KMS-11 (cell line): Measurements from ENCODE around the gene PIEZO2.
"Not testable (repeated sequence)": the region's sequence is repeated elsewhere in the genome, so short reads cannot be mapped to it uniquely, and the experiment has no call there.

ENCODE experiments used
- H2AFZ ChIP-seq: fragments of 200-600 bp; sonication (generic); 2 replicates; pipeline ENCODE4 v1.6.1; 2016; ENCODE audit warnings: antibody characterized with exemption, mixed run types, low read depth
- H3K27ac ChIP-seq: fragments of 200-600 bp; sonication (generic); 2 replicates; pipeline ENCODE4 v1.6.1; 2016; ENCODE audit warnings: mild to moderate bottlenecking, mixed run types
- H3K27me3 ChIP-seq: fragments of 200-600 bp; sonication (generic); 2 replicates; pipeline ENCODE4 v1.6.1; 2017; ENCODE audit warnings: mild to moderate bottlenecking, low read depth, mixed run types, moderate library complexity; ENCODE audit not compliant: insufficient read depth
- H3K36me3 ChIP-seq: fragments of 200-600 bp; sonication (generic); 2 replicates; pipeline ENCODE4 v1.6.1; 2017; ENCODE audit warnings: mild to moderate bottlenecking, mixed run types; ENCODE audit not compliant: insufficient read depth
- H3K4me1 ChIP-seq: fragments of 200-600 bp; sonication (generic); 2 replicates; pipeline ENCODE4 v1.6.1; 2016; ENCODE audit warnings: mild to moderate bottlenecking, low read depth, mixed run types; ENCODE audit not compliant: poor library complexity, severe bottlenecking
- H3K4me2 ChIP-seq: fragments of 200-600 bp; sonication (generic); 2 replicates; pipeline ENCODE4 v1.7.0; 2016; ENCODE audit warnings: mild to moderate bottlenecking, mixed run types
- H3K4me3 ChIP-seq: fragments of 200-600 bp; sonication (generic); IDR thresholded peaks from 2 replicates; pipeline ENCODE4 v1.6.1; 2017; ENCODE audit warnings: low read depth, low read length, mixed read lengths; ENCODE audit not compliant: insufficient read depth
- H3K79me2 ChIP-seq: fragments of 200-600 bp; sonication (generic); 2 replicates; pipeline ENCODE4 v1.6.1; 2016; ENCODE audit warnings: low read depth, mixed run types; ENCODE audit not compliant: insufficient read depth
- H3K9ac ChIP-seq: fragments of 200-600 bp; sonication (generic); 2 replicates; pipeline ENCODE4 v1.6.1; 2016; ENCODE audit warnings: mild to moderate bottlenecking, mixed run types
- H4K20me1 ChIP-seq: fragments of 200-600 bp; sonication (generic); 2 replicates; pipeline ENCODE4 v1.6.1; 2016; ENCODE audit warnings: mild to moderate bottlenecking, mixed run types; ENCODE audit not compliant: insufficient read depth
- CTCF ChIP-seq: fragments of 200-600 bp; sonication (generic); conservative IDR thresholded peaks from 2 replicates; pipeline ENCODE4 v1.6.1; 2017; ENCODE audit warnings: low read depth, mild to moderate bottlenecking, antibody characterized with exemption, low read length, moderate library complexity, mixed read lengths

The PIEZO2 gene

GRCh38 chr18:10926621-10927161 is 222.7 kb downstream of the PIEZO2 start:
- Histone ChIP-seq H3K27ac (no peak overlapping the region), H3K4me1 (peaks cover 50% of the 10 kb centered on the region), H3K27me3 (no peaks in the 10 kb centered on the region), H3K9ac (no peak overlapping the region), H2AFZ (no peak overlapping the region), H3K4me2 (no peak overlapping the region; the same call in 1 of the 2 replicates), H3K79me2 (no peaks in the 10 kb centered on the region), H4K20me1 (no peaks in the 10 kb centered on the region), H3K36me3 (no peaks in the 10 kb centered on the region), H3K4me3 (no peak overlapping the region)
- no peak for TF ChIP-seq CTCF

GRCh38 chr18:10924290-10924689 is 225.1 kb downstream of the PIEZO2 start:
- TF ChIP-seq CTCF, result no peak
- Histone ChIP-seq H3K4me1 (peaks cover 35% of the 10 kb centered on the region), H3K79me2 (no peaks in the 10 kb centered on the region), H2AFZ (no peak overlapping the region), H3K4me3 (no peak overlapping the region), H3K9ac (no peak overlapping the region), H3K27ac (no peak overlapping the region), H4K20me1 (no peaks in the 10 kb centered on the region), H3K4me2 (no peak overlapping the region), H3K36me3 (no peaks in the 10 kb centered on the region), H3K27me3 (no peaks in the 10 kb centered on the region)

GRCh38 chr18:10923551-10924070 is 225.8 kb downstream of the PIEZO2 start:
- Histone ChIP-seq H3K9ac (no peak overlapping the region), H3K27ac (no peak overlapping the region), H3K4me3 (no peak overlapping the region), H2AFZ (no peak overlapping the region), H3K27me3 (no peaks in the 10 kb centered on the region), H4K20me1 (no peaks in the 10 kb centered on the region), H3K4me2 (no peak overlapping the region), H3K36me3 (no peaks in the 10 kb centered on the region), H3K79me2 (no peaks in the 10 kb centered on the region), H3K4me1 (peaks cover 28% of the 10 kb centered on the region)
- TF ChIP-seq CTCF, result no peak

GRCh38 chr18:10923141-10923540 is 226.2 kb downstream of the PIEZO2 start:
- no peak overlapping the region for H3K4me2 ChIP-seq
- no peaks in the 10 kb centered on the region for H3K79me2 ChIP-seq
- H3K4me3 ChIP-seq, result no peak overlapping the region
- peaks cover 23% of the 10 kb centered on the region for H3K4me1 ChIP-seq
- H3K27ac ChIP-seq, result no peak overlapping the region
- no peak for TF ChIP-seq CTCF
- H3K27me3 ChIP-seq, result no peaks in the 10 kb centered on the region
- H3K9ac ChIP-seq, result no peak overlapping the region
- no peaks in the 10 kb centered on the region for H4K20me1 ChIP-seq
- no peak overlapping the region for H2AFZ ChIP-seq
- no peaks in the 10 kb centered on the region for H3K36me3 ChIP-seq

DNA sequence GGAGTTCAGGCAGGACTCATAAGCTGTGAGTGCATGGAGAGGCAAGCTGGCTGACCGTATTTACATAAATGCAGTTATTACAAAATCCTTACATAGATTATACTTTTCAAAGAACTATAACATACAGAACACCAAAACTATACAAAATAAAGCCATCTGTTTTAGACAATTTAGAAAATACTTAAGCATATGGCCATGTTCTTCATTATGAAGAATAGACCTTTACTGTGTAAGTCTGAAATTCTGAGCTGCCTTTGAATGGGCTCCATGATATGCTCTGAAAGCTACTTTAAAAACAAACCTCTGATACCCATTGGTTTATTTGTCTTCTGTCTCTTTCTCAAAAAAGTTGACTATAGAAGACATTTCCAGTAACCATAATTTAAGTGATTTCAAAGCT is 226.7 kb downstream of the PIEZO2 start:
- peaks cover 22% of the 10 kb centered on the region for H3K4me1 ChIP-seq
- H3K27ac ChIP-seq, H3K9ac ChIP-seq, H3K36me3 ChIP-seq, H3K27me3 ChIP-seq, H3K4me3 ChIP-seq, H3K4me2 ChIP-seq, H3K79me2 ChIP-seq, H4K20me1 ChIP-seq, H2AFZ ChIP-seq: not testable (repeated sequence)

GRCh38 chr18:10920309-10920708 is 229.1 kb downstream of the PIEZO2 start:
- H3K36me3 ChIP-seq, H2AFZ ChIP-seq, H3K4me1 ChIP-seq, H3K4me3 ChIP-seq, H3K4me2 ChIP-seq, H3K9ac ChIP-seq, H4K20me1 ChIP-seq, H3K27ac ChIP-seq, H3K27me3 ChIP-seq, H3K79me2 ChIP-seq: not testable (repeated sequence)
